Esophagus squamous epithelium (tissue), 5 donors: Measurements from ENCODE around the gene PRKAR1A. TPM values are rescaled to one million over a fixed set of nuclear protein-coding genes. Genes with fewer than 3 reads are reported as not detected.

Experiments
- DNase-seq: peaks from one replicate; lab custom pipeline; 2025; lab: John Stamatoyannopoulos, UW
- H3K27ac ChIP-seq, 4 donors: fragments of 200-600 bp; sonication (generic); one replicate each; pipeline ENCODE4 v1.5.1; 2016 to 2019; ENCODE audit warnings: mild to moderate bottlenecking in 1 of 4
- H3K27me3 ChIP-seq, 4 donors: fragments of 200-600 bp; sonication (generic); 1 replicate in 3 of 4; 2 replicates in 1 of 4; pipeline versions ENCODE4 v1.5.1 to v1.6.0; 2017 to 2021; ENCODE audit warnings: antibody characterized with exemption in 1 of 4
- H3K36me3 ChIP-seq, 3 donors: fragments of 200-600 bp; sonication (generic); one replicate each; pipeline ENCODE4 v1.5.1; 2016 to 2019
- H3K4me1 ChIP-seq, 3 donors: fragments of 200-600 bp; sonication (generic); one replicate each; pipeline ENCODE4 v1.5.1; 2017 to 2019
- H3K4me3 ChIP-seq, 4 donors: fragments of 200-600 bp; sonication (generic); 1 replicate in 3 of 4; 2 replicates in 1 of 4; pipeline ENCODE4 v1.5.1; 2016 to 2019; ENCODE audit warnings: mild to moderate bottlenecking in 2 of 4, moderate library complexity in 1 of 4
- H3K9me3 ChIP-seq, 3 donors: fragments of 200-600 bp; sonication (generic); one replicate each; pipeline ENCODE4 v1.5.1; 2016 to 2019
- POLR2A ChIP-seq, 4 donors: fragments of 450-650 bp; IDR thresholded peaks; one replicate each; pipeline ENCODE4 v1.6.1; 2017; ENCODE audit warnings: antibody characterized with exemption in 4 of 4, mild to moderate bottlenecking in 4 of 4, moderate library complexity in 3 of 4
- WGBS, 2 donors: methylation state at CpG; one replicate each; pipeline ENCODE4 v1.1.5; 2018; 5-methylcytosine and 5-hydroxymethylcytosine counted together
- intact Hi-C: fragments of 100-400 bp; cut with DNase I; formaldehyde crosslinking; loops from one replicate; pipeline ENCODE4 v1.15.0; 2022
- total RNA-seq, 4 donors: library from RNA; depleted of rRNA; stranded (reverse); fragments of >200 nt; gene quantifications; one replicate each; pipeline ENCODE4 v1.1.0, GENCODE V29; 2016
- TF ChIP-seq, protein P1 (sequence below), 6 experiments: fragments of 450-650 bp in 4 of 6; fragments of 200-600 bp in 2 of 6; sonication (generic) in 2 of 6; IDR thresholded peaks; one replicate each; pipeline ENCODE4 v1.5.1; 2016 to 2019; ENCODE audit warnings: antibody characterized with exemption in 6 of 6, mild to moderate bottlenecking in 4 of 6, moderate library complexity in 4 of 6
- donor health status: DM: yes; HTN: yes; CAD: no.

Gene PRKAR1A
- total RNA-seq, 4 donors from 2014 or later, result 137 to 195 (median 187) TPM

DNA sequence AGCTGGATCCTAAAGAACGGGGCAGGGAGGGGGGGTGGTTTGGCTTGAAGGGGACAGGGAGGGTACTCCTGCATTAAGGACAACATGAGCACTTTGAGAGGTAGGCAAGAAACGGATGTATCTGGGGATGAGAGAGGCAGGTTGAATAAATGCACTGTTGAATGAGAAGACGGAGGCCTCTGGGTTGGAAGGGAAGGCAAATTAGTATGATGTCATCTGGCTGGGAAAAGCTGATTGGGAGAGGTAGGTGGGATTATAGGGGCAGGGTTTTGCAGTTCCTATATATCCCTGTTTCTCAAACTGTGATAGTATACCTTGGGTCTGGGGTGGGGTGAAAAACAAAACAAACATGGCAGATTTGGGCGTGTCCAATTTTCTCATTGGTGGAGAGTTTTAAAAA is 44.3 kb downstream of the PRKAR1A start:
- no peak overlapping the region for H3K4me3 ChIP-seq
- DNase-seq, result no peak
- intact Hi-C loops, result no loop called here
- no peak for TF ChIP-seq POLR2A (IDR thresholded peaks at IDR 0.05)
- TF ChIP-seq, protein P1, sequence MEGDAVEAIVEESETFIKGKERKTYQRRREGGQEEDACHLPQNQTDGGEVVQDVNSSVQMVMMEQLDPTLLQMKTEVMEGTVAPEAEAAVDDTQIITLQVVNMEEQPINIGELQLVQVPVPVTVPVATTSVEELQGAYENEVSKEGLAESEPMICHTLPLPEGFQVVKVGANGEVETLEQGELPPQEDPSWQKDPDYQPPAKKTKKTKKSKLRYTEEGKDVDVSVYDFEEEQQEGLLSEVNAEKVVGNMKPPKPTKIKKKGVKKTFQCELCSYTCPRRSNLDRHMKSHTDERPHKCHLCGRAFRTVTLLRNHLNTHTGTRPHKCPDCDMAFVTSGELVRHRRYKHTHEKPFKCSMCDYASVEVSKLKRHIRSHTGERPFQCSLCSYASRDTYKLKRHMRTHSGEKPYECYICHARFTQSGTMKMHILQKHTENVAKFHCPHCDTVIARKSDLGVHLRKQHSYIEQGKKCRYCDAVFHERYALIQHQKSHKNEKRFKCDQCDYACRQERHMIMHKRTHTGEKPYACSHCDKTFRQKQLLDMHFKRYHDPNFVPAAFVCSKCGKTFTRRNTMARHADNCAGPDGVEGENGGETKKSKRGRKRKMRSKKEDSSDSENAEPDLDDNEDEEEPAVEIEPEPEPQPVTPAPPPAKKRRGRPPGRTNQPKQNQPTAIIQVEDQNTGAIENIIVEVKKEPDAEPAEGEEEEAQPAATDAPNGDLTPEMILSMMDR (IDR thresholded peaks at IDR 0.05), result no peak
- H3K9me3 ChIP-seq, result no peaks in the 10 kb centered on the region
- H3K36me3 ChIP-seq, result peaks cover 0 to 5% (median 0%) of the 10 kb centered on the region in 3 donors
- H3K27ac ChIP-seq, result no peak overlapping the region
- WGBS, 2 donors, result 84 to 87% methylated on average over 4 of the region's 4 CpGs
- H3K4me1 ChIP-seq, result no peaks in the 10 kb centered on the region
- H3K27me3 ChIP-seq, result no peaks in the 10 kb centered on the region

DNA sequence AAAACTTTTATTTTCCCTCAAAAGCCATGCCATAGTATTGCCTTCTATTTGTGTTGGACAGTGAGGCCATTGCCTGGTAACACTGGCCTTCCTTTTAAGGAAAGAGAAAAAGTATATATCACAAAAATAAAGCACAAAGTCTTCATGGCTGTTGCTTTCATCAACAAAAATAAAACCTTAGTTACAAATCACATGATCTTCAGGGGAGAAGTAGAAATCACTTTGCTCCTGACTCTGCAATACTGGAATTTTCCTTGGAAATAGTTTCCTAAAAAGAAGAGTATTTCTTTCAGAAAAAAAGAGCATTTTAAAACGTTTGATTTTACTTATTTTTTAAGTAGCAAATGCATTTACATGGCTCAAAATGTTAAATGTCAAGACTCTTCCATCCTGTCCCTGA is 47.1 kb downstream of the PRKAR1A start:
- TF ChIP-seq POLR2A (IDR thresholded peaks at IDR 0.05), result no peak
- TF ChIP-seq, protein P1 (IDR thresholded peaks at IDR 0.05), result no peak
- 0 to 7% methylated on average over 1 of the region's 1 CpG for WGBS, 2 donors
- Histone ChIP-seq H3K4me1 (peaks cover 0 to 11% (median 9%) of the 10 kb centered on the region in 3 donors), H3K27me3 (no peaks in the 10 kb centered on the region), H3K36me3 (peaks cover 0 to 5% (median 0%) of the 10 kb centered on the region in 3 donors), H3K9me3 (no peaks in the 10 kb centered on the region), H3K4me3 (no peak overlapping the region), H3K27ac (no peak overlapping the region)
- DNase-seq, result no peak
- intact Hi-C loops, result no loop called here

DNA sequence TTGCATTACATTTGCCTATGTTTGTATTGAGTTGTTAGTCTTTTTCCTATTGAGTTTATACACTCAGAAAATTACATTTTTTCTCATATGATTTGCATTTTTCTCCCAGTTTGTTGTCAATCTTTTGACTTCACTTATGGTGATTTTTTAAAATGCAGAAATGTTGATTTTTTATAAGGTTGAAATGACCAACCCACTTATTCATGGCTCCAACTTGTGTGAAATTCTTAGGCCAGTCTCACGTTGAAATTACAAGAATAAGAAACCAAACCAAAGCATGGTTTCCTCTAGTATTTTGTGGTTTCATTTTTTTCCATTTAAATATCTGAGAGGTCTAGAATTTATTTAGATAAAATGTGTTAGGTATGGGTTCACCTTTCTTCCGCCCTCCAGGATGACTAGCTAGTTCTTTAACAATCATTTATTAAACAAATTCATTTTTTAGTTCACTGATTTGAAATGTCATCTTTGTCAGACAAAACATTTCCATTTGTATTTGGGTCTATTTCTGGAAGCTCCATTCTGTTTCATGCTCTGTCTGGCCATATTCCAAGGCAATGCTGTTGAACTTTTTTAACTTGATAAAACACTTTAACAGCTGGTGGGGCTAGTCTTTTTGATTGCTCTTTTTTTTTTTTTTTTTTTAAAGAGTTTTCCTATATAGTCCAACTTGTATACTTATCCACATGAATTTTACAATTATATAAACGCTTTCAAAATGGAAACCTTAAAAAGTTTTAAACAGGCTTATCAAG is 48.9 kb downstream of the PRKAR1A start:
- intact Hi-C loops, result no loop called here
- H3K4me1 ChIP-seq, result peaks cover 0 to 29% (median 27%) of the 10 kb centered on the region in 3 donors
- TF ChIP-seq POLR2A (IDR thresholded peaks at IDR 0.05), result no peak
- TF ChIP-seq, protein P1 (IDR thresholded peaks at IDR 0.05), result no peak
- no peak overlapping the region for H3K27ac ChIP-seq
- H3K9me3 ChIP-seq, result no peaks in the 10 kb centered on the region
- no peaks in the 10 kb centered on the region for H3K36me3 ChIP-seq
- 48 to 70% methylated on average over 3 of the region's 3 CpGs for WGBS, 2 donors
- no peaks in the 10 kb centered on the region for H3K27me3 ChIP-seq
- no peak overlapping the region for H3K4me3 ChIP-seq
- no peak for DNase-seq

DNA sequence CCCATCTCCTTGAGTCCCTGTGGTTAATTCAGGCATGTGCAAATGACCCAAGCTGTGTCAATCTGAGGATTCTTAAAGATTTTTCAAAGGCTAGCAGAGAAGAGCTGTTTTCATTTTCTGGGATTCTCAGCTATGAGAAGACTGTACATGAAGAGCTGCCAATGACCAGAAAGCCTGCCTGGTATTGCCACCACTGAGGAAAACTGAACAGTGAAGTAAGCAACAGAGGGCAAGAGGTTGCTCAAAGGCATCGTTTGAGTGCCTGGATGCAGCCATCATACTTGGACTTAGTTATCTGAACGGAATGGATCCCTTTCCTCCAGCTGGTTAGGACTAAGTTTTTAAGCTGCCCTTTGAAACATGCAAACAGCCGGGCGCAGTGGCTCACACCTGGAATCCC is 50.5 kb downstream of the PRKAR1A start:
- no peaks in the 10 kb centered on the region for H3K9me3 ChIP-seq
- H3K27ac ChIP-seq, result no peak overlapping the region
- TF ChIP-seq, protein P1 (IDR thresholded peaks at IDR 0.05), result no peak
- TF ChIP-seq POLR2A (IDR thresholded peaks at IDR 0.05), result no peak
- 66 to 89% methylated on average over 2 to 4 of the region's 4 CpGs for WGBS, 2 donors
- DNase-seq, result no peak
- no peaks in the 10 kb centered on the region for H3K27me3 ChIP-seq
- H3K4me3 ChIP-seq, result no peak overlapping the region
- H3K36me3 ChIP-seq, result no peaks in the 10 kb centered on the region
- H3K4me1 ChIP-seq, result peaks cover 0 to 45% (median 27%) of the 10 kb centered on the region in 3 donors
- intact Hi-C loops, result no loop called here

DNA sequence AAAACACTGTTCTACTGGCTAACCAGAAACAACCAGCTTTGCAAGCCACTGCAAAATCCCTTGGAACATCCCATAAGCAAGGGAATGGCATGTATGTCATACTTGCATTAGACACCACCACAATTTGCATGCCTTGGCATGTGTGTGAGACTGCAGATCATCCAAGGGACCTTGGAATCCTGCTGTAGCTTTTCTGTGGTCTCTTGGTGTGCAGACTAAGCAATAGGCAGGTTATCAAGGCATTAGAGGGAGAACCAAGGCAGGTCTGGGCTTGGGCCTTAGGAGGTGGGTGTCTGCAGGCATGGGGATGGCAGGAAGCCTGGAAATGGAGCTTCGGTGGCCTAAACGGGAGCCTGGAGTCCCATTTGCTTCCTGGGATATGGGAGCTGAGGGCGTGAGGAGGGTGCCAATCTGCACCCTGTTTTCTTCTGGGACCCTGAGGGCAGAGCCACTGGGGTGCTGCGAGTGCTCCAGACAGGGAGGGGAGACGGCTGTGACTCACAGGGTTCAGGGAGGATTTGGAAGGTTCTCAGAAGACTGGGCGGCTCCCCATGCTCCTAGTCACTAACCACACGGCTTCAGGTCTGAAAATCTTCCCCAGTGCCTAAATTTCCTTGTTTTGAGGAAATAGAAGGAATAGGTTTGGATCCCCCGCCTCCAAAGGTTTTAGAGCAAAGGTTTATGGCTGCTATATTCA is 52.3 kb downstream of the PRKAR1A start:
- H3K27ac ChIP-seq, result peak overlapping the region; percentile 63 to 78 (median 72)
- TF ChIP-seq POLR2A (IDR thresholded peaks at IDR 0.05), result no peak
- TF ChIP-seq, protein P1 (IDR thresholded peaks at IDR 0.05), result no peak
- intact Hi-C loops, result no loop called here
- H3K27me3 ChIP-seq, result no peaks in the 10 kb centered on the region
- 43 to 45% methylated on average over 4 to 8 of the region's 8 CpGs for whole genome bisulfite sequencing, 2 donors
- DNase-seq, result no peak
- H3K9me3 ChIP-seq, result no peaks in the 10 kb centered on the region
- no peak overlapping the region for H3K4me3 ChIP-seq
- H3K4me1 ChIP-seq, result peaks cover 0 to 45% (median 27%) of the 10 kb centered on the region in 3 donors
- H3K36me3 ChIP-seq, result no peaks in the 10 kb centered on the region
